GM19193 (cell line): ENCODE results near the gene EFCAB10.

Experiments used
- POLR2A ChIP-seq: IDR thresholded peaks from 4 replicates; pipeline ENCODE4 v1.6.1; 2011; ENCODE audit not compliant: insufficient read depth, insufficient read length; ENCODE audit errors: extremely low read depth

Gene EFCAB10

DNA sequence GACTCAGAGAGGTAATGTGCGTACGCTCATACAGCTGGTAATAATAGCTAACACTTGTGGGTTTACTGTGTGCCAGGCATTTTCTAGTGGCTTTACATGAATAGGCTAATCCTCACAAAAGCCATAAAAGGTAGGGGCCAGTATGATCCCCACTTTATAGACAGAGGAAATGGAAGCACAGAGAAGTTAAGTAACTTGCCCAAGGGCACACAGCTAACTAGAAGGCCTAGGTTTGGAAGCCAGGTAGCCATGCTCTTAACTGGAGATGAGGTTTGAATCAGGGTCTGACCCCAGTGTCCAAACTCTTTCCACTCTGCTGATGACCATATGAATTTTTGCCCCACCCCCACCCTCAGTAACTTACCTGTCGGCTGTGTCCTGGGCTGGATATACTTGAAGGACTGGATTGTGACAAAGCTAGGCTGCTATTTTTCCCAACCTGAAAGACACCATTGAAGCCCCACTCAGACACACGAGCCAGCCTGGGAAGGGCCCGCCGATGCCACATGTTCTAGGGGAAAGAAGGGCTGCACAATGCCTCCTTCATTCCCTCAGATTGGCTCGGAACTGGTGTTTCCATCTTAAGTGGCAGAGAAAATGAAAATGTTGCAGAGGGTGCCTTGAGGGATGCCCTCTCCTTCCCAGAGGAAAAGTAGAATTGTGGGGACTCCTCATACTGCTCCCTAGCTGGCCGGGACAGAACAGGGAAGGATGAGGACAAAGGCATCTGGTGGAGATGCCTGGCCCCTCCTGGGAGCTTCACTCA lies 29.1 kb upstream of the EFCAB10 start:
- TF ChIP-seq POLR2A, result no peak

GRCh38 chr7:105602325-105603305 lies 21.3 kb upstream of the EFCAB10 start:
- TF ChIP-seq POLR2A, result no peak

DNA sequence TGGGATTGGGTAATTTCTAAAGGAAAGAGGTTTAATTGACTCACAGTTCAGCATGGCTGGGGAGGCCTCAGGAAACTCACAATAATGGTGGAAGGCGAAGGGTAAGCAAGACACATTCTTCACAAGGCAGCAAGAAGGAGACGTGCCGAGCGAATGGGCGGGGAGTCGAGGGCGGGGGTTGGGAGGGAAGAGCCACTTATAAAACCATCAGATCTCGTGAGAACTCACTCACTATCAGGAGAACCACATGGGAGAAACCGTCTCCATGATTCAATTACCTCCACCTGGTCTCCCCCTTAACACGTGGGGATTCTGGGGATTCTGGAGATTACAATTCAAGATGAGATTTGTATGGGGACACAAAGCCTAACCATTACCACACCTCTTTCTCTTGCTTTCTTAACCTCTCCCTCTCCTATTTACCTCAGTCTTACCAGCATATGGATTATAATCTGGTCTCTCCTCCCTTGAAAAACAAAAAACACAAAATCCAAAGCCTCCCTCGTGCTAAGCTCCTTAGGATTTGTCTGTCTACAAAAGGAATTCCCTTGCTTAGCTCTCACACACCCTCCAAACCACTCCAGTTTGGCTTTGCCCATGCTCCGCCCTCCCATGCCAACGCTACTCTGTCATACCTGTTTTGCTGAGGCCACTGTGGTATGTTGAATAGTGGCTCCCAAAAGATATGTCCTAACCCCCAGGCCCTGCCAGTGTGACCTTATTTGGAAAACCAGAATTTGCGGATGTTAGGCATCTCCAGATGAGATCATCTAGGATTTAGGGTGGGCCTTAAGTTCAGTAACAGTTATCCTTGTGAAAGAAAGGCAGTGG lies 19.6 kb upstream of the EFCAB10 start:
- TF ChIP-seq POLR2A, result no peak

- TF ChIP-seq POLR2A, result no peak
These were observed 18.3 kb upstream of the EFCAB10 start for GRCh38 chr7:105599551-105599950.

GRCh38 chr7:105596866-105597265 lies 15.6 kb upstream of the EFCAB10 start:
- TF ChIP-seq POLR2A, result no peak

DNA sequence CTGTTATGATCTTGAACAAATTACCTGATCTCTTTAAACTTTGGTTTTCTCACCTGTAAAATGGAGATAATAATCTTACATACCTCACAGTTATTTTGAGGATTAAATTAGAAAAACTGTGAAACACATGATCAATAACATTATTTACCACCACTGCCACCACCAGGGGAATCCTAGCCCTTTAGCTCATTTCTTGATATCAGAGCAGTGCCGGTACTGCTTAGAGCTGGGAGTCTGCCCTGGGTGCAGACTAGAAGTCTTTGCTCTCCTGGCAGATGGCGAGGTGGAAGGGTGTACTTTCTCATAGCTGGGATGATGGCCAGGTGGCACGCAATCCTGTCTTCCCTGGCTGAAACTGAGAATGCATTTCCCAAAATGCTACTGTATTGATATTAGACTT lies 12.7 kb upstream of the EFCAB10 start:
- no peak for TF ChIP-seq POLR2A

DNA sequence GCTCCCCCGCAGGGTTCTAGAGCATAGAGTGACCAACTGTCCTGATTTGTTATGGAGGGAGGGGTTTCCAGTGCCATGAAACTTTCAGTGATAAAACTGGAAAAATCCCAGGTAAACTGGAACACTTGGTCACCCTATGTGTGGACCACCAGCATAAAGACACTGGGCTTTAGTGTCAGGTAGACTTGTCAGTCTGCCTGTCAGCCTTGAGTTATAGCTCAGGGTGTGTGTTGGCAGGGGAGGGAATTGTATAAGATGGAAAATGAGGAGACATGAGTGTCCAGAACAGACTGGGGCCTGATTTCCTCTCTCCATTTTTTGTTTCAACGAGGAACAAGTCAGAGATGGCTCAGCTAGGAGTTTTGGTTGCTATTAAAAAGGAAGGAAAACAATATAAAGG lies 10.2 kb upstream of the EFCAB10 start:
- no peak for TF ChIP-seq POLR2A

DNA sequence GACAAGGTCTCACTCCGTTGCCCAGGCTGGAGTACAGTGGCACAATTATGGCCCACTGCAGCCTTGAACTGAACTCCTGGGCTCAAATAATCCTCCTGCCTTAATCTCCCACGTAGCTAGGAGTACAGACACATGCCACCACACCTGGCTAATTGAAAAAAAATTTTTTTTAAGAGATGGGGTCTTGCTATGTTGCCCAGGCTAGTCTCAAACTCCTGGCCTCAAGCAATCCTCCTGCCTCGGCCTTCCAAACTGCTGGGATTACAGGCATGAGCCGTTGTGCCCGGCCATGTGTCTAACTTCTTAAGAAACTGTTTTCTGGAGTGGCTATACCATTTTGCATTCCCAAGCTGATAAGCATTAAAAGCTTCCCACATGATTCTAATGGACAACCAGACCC lies 9.5 kb upstream of the EFCAB10 start:
- TF ChIP-seq POLR2A, result no peak

DNA sequence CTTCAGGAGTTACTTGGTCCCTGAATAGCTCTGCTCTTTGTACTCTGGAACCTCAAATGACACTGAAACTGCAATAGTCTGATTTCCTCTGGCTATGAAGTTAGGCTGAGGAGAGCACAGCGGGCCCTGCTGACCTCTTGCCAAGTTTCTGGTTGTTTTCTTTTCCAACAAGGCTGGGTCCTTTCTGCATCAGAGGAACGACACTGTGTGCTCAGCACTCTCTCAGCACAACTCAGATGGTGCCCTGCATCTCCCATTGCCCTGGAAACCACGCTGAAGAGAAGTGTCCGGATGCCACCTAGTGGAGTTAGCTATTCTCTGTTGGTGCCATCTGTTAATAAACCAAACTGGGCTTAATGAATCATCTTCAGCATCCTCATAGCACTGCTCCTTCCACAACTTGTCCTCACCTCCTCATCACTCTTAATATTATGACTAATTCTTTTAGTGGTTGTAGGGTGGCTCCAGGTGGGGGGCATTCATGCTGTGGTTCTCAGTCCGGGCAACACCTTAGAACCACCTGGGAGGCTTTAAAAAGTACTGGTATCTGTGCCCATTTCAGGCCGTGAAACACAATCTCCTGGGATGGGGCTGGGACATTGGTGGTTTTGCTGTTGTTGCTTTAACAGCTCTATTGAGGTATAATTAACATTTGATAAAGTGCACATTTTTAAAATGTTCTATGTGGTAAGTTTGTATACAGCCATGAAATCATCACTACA lies 8.2 kb upstream of the EFCAB10 start:
- TF ChIP-seq POLR2A, result no peak

- no peak for TF ChIP-seq POLR2A
These were observed 6.8 kb upstream of the EFCAB10 start for GRCh38 chr7:105587909-105588635.

GRCh38 chr7:105585850-105586500 lies 4.7 kb upstream of the EFCAB10 start:
- no peak for TF ChIP-seq POLR2A

- no peak for TF ChIP-seq POLR2A
These were observed 2.9 kb upstream of the EFCAB10 start for GRCh38 chr7:105584165-105584564.

DNA sequence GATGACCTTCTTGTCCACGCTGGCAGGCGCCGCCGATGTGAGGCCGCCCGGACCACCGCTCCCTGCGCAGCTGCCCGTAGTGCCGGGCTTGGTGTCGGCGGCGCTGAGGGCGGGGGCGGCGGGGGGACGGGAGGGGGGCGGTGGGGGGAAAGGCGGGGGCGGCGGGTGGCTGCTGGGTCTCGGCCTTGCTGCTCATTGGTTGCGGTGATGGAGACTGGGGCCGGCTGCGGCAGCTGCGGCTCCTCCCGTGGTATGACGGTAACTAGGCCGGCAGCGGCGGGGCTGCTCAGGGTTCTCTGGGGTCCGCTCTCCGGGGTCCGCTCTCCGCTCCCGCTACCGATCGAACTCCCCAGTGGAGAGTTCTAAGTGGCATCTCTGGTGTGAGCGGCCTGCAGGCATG lies 1.8 kb upstream of the EFCAB10 start:
- no peak for TF ChIP-seq POLR2A
